ENCODE measurements around the gene PVR. TPM values are rescaled to one million over a fixed set of nuclear protein-coding genes. Genes with fewer than 3 reads are reported as not detected.

Gene PVR
- total and polyA plus RNA-seq, 10 of the 15 experiments (the other 5 are each of a cell fraction or from before 2014, with no cell fraction given): 0.07 to 4.0 (median 1.9) TPM

GRCh38 chr19:44597131-44597491 lies 46.6 kb upstream of the PVR start:
- no peak for FAIRE-seq
- H3K4me3 ChIP-seq: no peak overlapping the region

More at GRCh38 chr19:44597131-44597491, 46.6 kb upstream of the PVR start:
- Histone ChIP-seq H3K79me2 (ENCODE audit: control insufficient read depth, insufficient read depth, low read length) (no peaks in the 10 kb centered on the region), H4K20me1 (ENCODE audit: control insufficient read depth, insufficient read depth) (no peaks in the 10 kb centered on the region), H3K27ac (ENCODE audit: control insufficient read depth, insufficient read depth) (no peak overlapping the region), H2AFZ (ENCODE audit: control insufficient read depth, low read depth, low read length) (no peak overlapping the region), H3K4me2 (ENCODE audit: control insufficient read depth, insufficient read depth) (no peak overlapping the region), H3K4me1 (ENCODE audit: control insufficient read depth, insufficient read depth, low read length) (no peaks in the 10 kb centered on the region), H3K36me3 (ENCODE audit: control insufficient read depth in 2 of 2, insufficient read depth in 2 of 2, low read length in 1 of 2) (no peaks in the 10 kb centered on the region), H3K9ac (ENCODE audit: control insufficient read depth, insufficient read depth, low read length) (no peak overlapping the region), H3K27me3 (replicated peaks in 1 of 2; ENCODE audit: control insufficient read depth in 2 of 2, insufficient read depth in 2 of 2, low read length in 1 of 2) (no peaks in the 10 kb centered on the region), H3K9me3 (replicated peaks; ENCODE audit: control insufficient read depth, insufficient read depth, low read length) (no peaks in the 10 kb centered on the region; the same call in 2 of the 3 replicates)
- no TSS peak for BruUV-seq (replicated peaks)
- POLR2A ChIA-PET: no interaction called here
- SMC1A ChIA-PET (ENCODE audit: uncharacterized antibody, unreplicated experiment): no interaction called here
- intact Hi-C loops (cut with micrococcal nuclease; ENCODE audit: unreplicated experiment): no loop called here
- 48% methylated on average over 3 of the region's 3 CpGs for WGBS (ENCODE audit: insufficient coverage, insufficient replicate concordance, low lambda C conversion rate, missing lambda C conversion rate)
- RAD21 ChIA-PET (ENCODE audit: unreplicated experiment): no interaction called here
- ATAC-seq (no peak), DNase-seq (ENCODE audit: low read depth, low spot score) (no peak)
- in situ Hi-C loops (cut with MboI): no loop called here
- TF ChIP-seq POLR2AphosphoS2 (IDR thresholded peaks at IDR 0.05; ENCODE audit: low read depth, low read length): no peak
- TF ChIP-seq ZNF687 (IDR thresholded peaks at IDR 0.05): no peak
- TF ChIP-seq ZSCAN29 (IDR thresholded peaks at IDR 0.05): no peak
- CTCF ChIA-PET: no interaction called here
